H1 (cell line): ENCODE results near the gene TET2. TPM values are rescaled to one million over a fixed set of nuclear protein-coding genes. Genes with fewer than 3 reads are reported as not detected.

ENCODE experiments used
- CTCF ChIA-PET: fragments of 300-600 bp; sonication (Branson Sonifier 250); formaldehyde crosslinking; loops from one replicate; lab custom pipeline; 2021; ENCODE audit not compliant: partially characterized antibody; lab: Charles Lee
- POLR2A ChIA-PET: fragments of 300-600 bp; sonication (Branson Sonifier 250); formaldehyde crosslinking; loops from one replicate; lab custom pipeline; 2021; ENCODE audit warnings: inconsistent platforms; ENCODE audit not compliant: partially characterized antibody; lab: Charles Lee
- DNase-seq, 2 experiments: peaks; one replicate each; pipeline versions ENCODE4 v3.0.0 to v3.0.0-alpha.2; 2010 to 2022; ENCODE audit warnings: low spot score in 2 of 2, low read depth in 1 of 2, mixed read lengths in 1 of 2
- FAIRE-seq: peaks from 2 replicates; lab custom pipeline; 2011; peaks lifted over from hg19 to GRCh38; lab: Jason Lieb, UNC
- H2AFZ ChIP-seq: 2 replicates; pipeline ENCODE4 v1.8.1; 2012; ENCODE audit warnings: low read length, inconsistent platforms
- H2AK5ac ChIP-seq: 2 replicates; pipeline ENCODE4 v1.6.1; 2013; ENCODE audit warnings: low read depth, low read length
- H2BK120ac ChIP-seq: replicated peaks from 2 replicates; pipeline ENCODE3; 2013; ENCODE audit warnings: low read depth, low read length, inconsistent platforms
- H2BK12ac ChIP-seq: 2 replicates; pipeline ENCODE4 v1.6.1; 2013; ENCODE audit warnings: low read depth, low read length
- H2BK15ac ChIP-seq: 2 replicates; pipeline ENCODE4 v1.6.1; 2013; ENCODE audit warnings: low read length
- H2BK20ac ChIP-seq: 2 replicates; pipeline ENCODE4 v1.6.1; 2013; ENCODE audit warnings: low read length
- H2BK5ac ChIP-seq: 2 replicates; pipeline ENCODE4 v1.6.1; 2013; ENCODE audit warnings: low read depth, low read length
- H3K14ac ChIP-seq: 2 replicates; pipeline ENCODE4 v1.6.1; 2013; ENCODE audit warnings: inconsistent platforms; ENCODE audit not compliant: insufficient read length
- H3K18ac ChIP-seq: 2 replicates; pipeline ENCODE4 v1.6.1; 2013; ENCODE audit warnings: low read length; ENCODE audit errors: extremely low read depth
- H3K23ac ChIP-seq: 2 replicates; pipeline ENCODE4 v1.6.1; 2013; ENCODE audit warnings: inconsistent platforms; ENCODE audit not compliant: insufficient read length
- H3K23me2 ChIP-seq: 2 replicates; pipeline ENCODE4 v1.6.1; 2013; ENCODE audit warnings: low read depth, low read length
- H3K27ac ChIP-seq: 2 replicates; pipeline ENCODE4 v1.6.1; 2011; ENCODE audit warnings: low read depth, low read length, inconsistent platforms
- H3K27me3 ChIP-seq, 4 experiments: replicated peaks in 1 of 4; 1 replicate in 1 of 4; 2 replicates in 3 of 4; pipeline versions ENCODE4 v1.6.1 to v1.8.1; 2011 to 2013; ENCODE audit warnings: low read length in 3 of 4, mild to moderate bottlenecking in 3 of 4, inconsistent platforms in 2 of 4, mixed read lengths in 2 of 4, moderate library complexity in 1 of 4; ENCODE audit not compliant: control insufficient read depth in 3 of 4, insufficient read depth in 3 of 4; ENCODE audit errors: extremely low read depth in 1 of 4
- H3K36me3 ChIP-seq, 4 experiments: 2 replicates each; pipeline versions ENCODE4 v1.6.1 to v1.8.1; 2011 to 2013; ENCODE audit warnings: mild to moderate bottlenecking in 4 of 4, low read length in 3 of 4, moderate library complexity in 2 of 4, control low read depth in 1 of 4, inconsistent platforms in 1 of 4; ENCODE audit not compliant: insufficient read depth in 4 of 4, control insufficient read depth in 2 of 4
- H3K4ac ChIP-seq: replicated peaks from 2 replicates; pipeline ENCODE3; 2013; ENCODE audit warnings: low read length, low read depth, mixed read lengths, inconsistent platforms; ENCODE audit not compliant: insufficient read length
- H3K4me1 ChIP-seq, 4 experiments: replicated peaks in 1 of 4; 1 replicate in 1 of 4; 2 replicates in 3 of 4; pipeline versions ENCODE4 v1.6.1 to v1.8.1; 2011 to 2013; ENCODE audit warnings: low read length in 3 of 4, inconsistent platforms in 2 of 4, mixed read lengths in 1 of 4; ENCODE audit not compliant: insufficient read depth in 4 of 4, control insufficient read depth in 3 of 4
- H3K4me2 ChIP-seq, 2 experiments: 2 replicates each; pipeline versions ENCODE4 v1.6.1 to v1.8.1; 2011 to 2013; ENCODE audit warnings: low read depth in 2 of 2, low read length in 2 of 2, control low read depth in 1 of 2, inconsistent platforms in 1 of 2, mild to moderate bottlenecking in 1 of 2; ENCODE audit not compliant: insufficient read depth in 1 of 2
- H3K4me3 ChIP-seq, 4 experiments: fragments of 200-600, 300-600 bp in 1 of 4; sonication (generic), shearing (Covaris generic), sonication (Bioruptor Twin) in 1 of 4; 2 replicates each; pipeline versions ENCODE4 v1.5.1 to v1.8.1; 2011 to 2016; ENCODE audit warnings: low read length in 4 of 4, low read depth in 3 of 4, control low read depth in 2 of 4, inconsistent platforms in 2 of 4, mild to moderate bottlenecking in 2 of 4, mixed read lengths in 1 of 4, moderate library complexity in 1 of 4; ENCODE audit not compliant: insufficient read depth in 2 of 4; ENCODE audit errors: extremely low read depth in 1 of 4
- H3K56ac ChIP-seq: replicated peaks from 2 replicates; pipeline ENCODE3; 2013; ENCODE audit warnings: low read depth, mild to moderate bottlenecking, mixed read lengths, low read length, inconsistent platforms; ENCODE audit not compliant: insufficient read length
- H3K79me1 ChIP-seq: 2 replicates; pipeline ENCODE4 v1.6.1; 2013; ENCODE audit warnings: low read depth, low read length, control low read depth
- H3K79me2 ChIP-seq, 2 experiments: 2 replicates each; pipeline versions ENCODE4 v1.6.1 to v1.8.1; 2012 to 2013; ENCODE audit warnings: low read length in 2 of 2, mild to moderate bottlenecking in 2 of 2, inconsistent platforms in 1 of 2; ENCODE audit not compliant: insufficient read depth in 2 of 2, control insufficient read depth in 1 of 2
- H3K9ac ChIP-seq, 4 experiments: replicated peaks in 1 of 4; 1 replicate in 1 of 4; 2 replicates in 3 of 4; pipeline versions ENCODE4 v1.6.1 to v1.8.1; 2011 to 2013; ENCODE audit warnings: low read depth in 3 of 4, low read length in 3 of 4, control low read depth in 2 of 4, mild to moderate bottlenecking in 2 of 4, moderate library complexity in 2 of 4, inconsistent platforms in 1 of 4; ENCODE audit errors: extremely low read depth in 1 of 4
- H3K9me3 ChIP-seq, 2 experiments: 2 replicates each; pipeline versions ENCODE4 v1.6.1 to v1.8.1; 2012 to 2013; ENCODE audit warnings: mild to moderate bottlenecking in 2 of 2, moderate library complexity in 2 of 2, control low read depth in 1 of 2, inconsistent platforms in 1 of 2, low read depth in 1 of 2, low read length in 1 of 2, mixed read lengths in 1 of 2; ENCODE audit not compliant: insufficient read depth in 2 of 2
- H4K20me1 ChIP-seq, 2 experiments: replicated peaks in 1 of 2; 2 replicates each; pipeline versions ENCODE3 to v1.8.1; 2011 to 2013; ENCODE audit warnings: inconsistent platforms in 2 of 2, low read length in 2 of 2, mild to moderate bottlenecking in 1 of 2; ENCODE audit not compliant: insufficient read depth in 2 of 2, control insufficient read depth in 1 of 2
- H4K5ac ChIP-seq: 2 replicates; pipeline ENCODE4 v1.6.1; 2013; ENCODE audit warnings: low read length, low read depth, mixed read lengths, inconsistent platforms; ENCODE audit not compliant: insufficient read length
- H4K8ac ChIP-seq: 2 replicates; pipeline ENCODE4 v1.8.0; 2013; ENCODE audit warnings: mild to moderate bottlenecking, moderate library complexity, low read length, inconsistent platforms; ENCODE audit not compliant: insufficient read depth; ENCODE audit errors: extremely low read depth
- H4K91ac ChIP-seq: replicated peaks from 2 replicates; pipeline ENCODE3; 2013; ENCODE audit warnings: low read length, mixed read lengths, inconsistent platforms; ENCODE audit not compliant: insufficient read length
- RAD21 ChIP-seq, 2 experiments: IDR thresholded peaks in 1 of 2; conservative IDR thresholded peaks in 1 of 2; 2 replicates each; pipeline ENCODE4 v1.6.1; 2011; ENCODE audit warnings: low read depth in 2 of 2, low read length in 2 of 2, improper control_type of control experiment in 1 of 2, inconsistent platforms in 1 of 2, mild to moderate bottlenecking in 1 of 2, moderate library complexity in 1 of 2
- RBBP5 ChIP-seq: IDR thresholded peaks from 2 replicates; pipeline ENCODE4 v1.7.1; 2012; ENCODE audit warnings: low read depth, mild to moderate bottlenecking, inconsistent platforms, low read length, moderate library complexity, borderline replicate concordance
- WGBS, 2 experiments: shearing (Covaris generic) in 1 of 2; methylation state at CpG; one replicate each; pipeline versions ENCODE4 v1.1.6 to v1.1.7; 2013 to 2015; ENCODE audit warnings: low lambda C conversion rate in 2 of 2, mixed read lengths in 2 of 2, inconsistent platforms in 1 of 2, low coverage in 1 of 2, missing lambda C conversion rate in 1 of 2; ENCODE audit not compliant: insufficient replicate concordance in 2 of 2, insufficient coverage in 1 of 2, insufficient read length in 1 of 2; ENCODE audit errors: extremely low coverage in 1 of 2, missing lambda C conversion rate in 1 of 2; 5-methylcytosine and 5-hydroxymethylcytosine counted together
- polyA plus RNA-seq, 7 experiments: library from polyadenylated mRNA; depleted of rRNA in 3 of 7; stranded (reverse) in 5 of 7; unstranded in 2 of 7; fragments of >200 nt in 5 of 7; fragments of 200-250 nt in 2 of 7; gene quantifications; 1 replicate in 5 of 7; 2 replicates in 1 of 7; 4 replicates in 1 of 7; pipeline versions ENCODE4 v1.2.1 to v1.2.3, GENCODE V29; 2011 to 2013; ENCODE audit warnings: missing spikeins in 2 of 7, mixed read lengths in 2 of 7
- total RNA-seq: library from RNA; stranded (reverse); fragmentation: NEBNext Ultra II Directional; extraction: Animal tissue kit (Norgen Biotek cat#: 25700); gene quantifications from 2 replicates; pipeline ENCODE4 v1.2.1, GENCODE V29; 2021
- TF ChIP-seq, protein P1 (sequence below), 3 experiments: IDR thresholded peaks; 1 replicate in 2 of 3; 2 replicates in 1 of 3; pipeline versions ENCODE4 v1.5.1 to v1.6.1; 2011; ENCODE audit warnings: low read length in 3 of 3, mild to moderate bottlenecking in 3 of 3, inconsistent platforms in 2 of 3, low read depth in 1 of 3, moderate library complexity in 1 of 3; ENCODE audit not compliant: insufficient read depth in 1 of 3; ENCODE audit errors: control extremely low read depth in 1 of 3

Gene TET2
- total and polyA plus RNA-seq, 2 of the 8 experiments (the other 6 are each of a cell fraction or from before 2014, with no cell fraction given) = 1.0 to 2.6 TPM

DNA sequence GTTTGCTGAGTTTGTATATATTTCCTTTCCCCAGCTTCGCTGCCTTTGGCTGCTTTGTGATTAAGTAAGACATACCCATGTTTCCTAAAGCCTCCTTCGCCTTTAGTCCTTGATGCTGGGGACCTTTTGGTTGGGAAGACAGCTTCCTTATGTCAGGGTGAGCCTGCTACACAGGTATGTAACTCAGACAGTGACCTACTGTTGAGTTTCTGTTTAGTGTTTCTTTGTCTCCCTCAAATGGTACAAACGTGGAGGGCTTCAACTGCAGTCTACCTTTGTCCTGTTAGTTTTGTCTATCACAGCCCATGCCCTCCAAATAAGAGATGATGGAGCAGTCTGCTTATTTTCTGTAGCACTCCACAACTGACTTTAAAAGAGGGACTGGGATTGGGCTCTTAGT lies 59.5 kb downstream of the TET2 start:
- H3K4ac ChIP-seq = no peak overlapping the region
- H3K23me2 ChIP-seq = no peaks in the 10 kb centered on the region
- H3K56ac ChIP-seq = no peak overlapping the region
- no peaks in the 10 kb centered on the region for H3K79me2 ChIP-seq
- H3K23ac ChIP-seq = no peak overlapping the region
- H4K5ac ChIP-seq = no peak overlapping the region
- peaks cover 0 to 7% (median 0%) of the 10 kb centered on the region in 4 experiments; a peak in 1 of 7 replicates for H3K4me1 ChIP-seq
- no peak overlapping the region for H2AFZ ChIP-seq
- no peak overlapping the region for H2BK12ac ChIP-seq
- no peak overlapping the region for H4K8ac ChIP-seq
- no peaks in the 10 kb centered on the region for H3K36me3 ChIP-seq
- no peak overlapping the region for H3K9ac ChIP-seq
- ChIA-PET POLR2A (no interaction called here), CTCF (interaction anchor here (0.7 to 2.3 kb wide), 3 partner anchors 9 to 309 kb away, joined by 3 to 12 read pairs (median 3); no protein-coding TSS in a partner anchor)
- FAIRE-seq (peak; percentile 58), DNase-seq (no peak)
- H2BK15ac ChIP-seq = no peak overlapping the region
- H4K20me1 ChIP-seq = no peaks in the 10 kb centered on the region
- no peak overlapping the region for H4K91ac ChIP-seq
- no peaks in the 10 kb centered on the region for H3K27me3 ChIP-seq
- no peak overlapping the region for H3K14ac ChIP-seq
- TF ChIP-seq, protein P1, sequence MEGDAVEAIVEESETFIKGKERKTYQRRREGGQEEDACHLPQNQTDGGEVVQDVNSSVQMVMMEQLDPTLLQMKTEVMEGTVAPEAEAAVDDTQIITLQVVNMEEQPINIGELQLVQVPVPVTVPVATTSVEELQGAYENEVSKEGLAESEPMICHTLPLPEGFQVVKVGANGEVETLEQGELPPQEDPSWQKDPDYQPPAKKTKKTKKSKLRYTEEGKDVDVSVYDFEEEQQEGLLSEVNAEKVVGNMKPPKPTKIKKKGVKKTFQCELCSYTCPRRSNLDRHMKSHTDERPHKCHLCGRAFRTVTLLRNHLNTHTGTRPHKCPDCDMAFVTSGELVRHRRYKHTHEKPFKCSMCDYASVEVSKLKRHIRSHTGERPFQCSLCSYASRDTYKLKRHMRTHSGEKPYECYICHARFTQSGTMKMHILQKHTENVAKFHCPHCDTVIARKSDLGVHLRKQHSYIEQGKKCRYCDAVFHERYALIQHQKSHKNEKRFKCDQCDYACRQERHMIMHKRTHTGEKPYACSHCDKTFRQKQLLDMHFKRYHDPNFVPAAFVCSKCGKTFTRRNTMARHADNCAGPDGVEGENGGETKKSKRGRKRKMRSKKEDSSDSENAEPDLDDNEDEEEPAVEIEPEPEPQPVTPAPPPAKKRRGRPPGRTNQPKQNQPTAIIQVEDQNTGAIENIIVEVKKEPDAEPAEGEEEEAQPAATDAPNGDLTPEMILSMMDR (IDR thresholded peaks at IDR 0.05; ENCODE audit: control extremely low read depth in 1 of 3, insufficient read depth in 1 of 3, low read depth in 1 of 3, low read length in 3 of 3) = peak in 1 of 3 experiments; percentile 16; a peak in 1 of 4 replicates
- TF ChIP-seq RBBP5 = no peak
- peak; percentile 19 to 28 for TF ChIP-seq RAD21 (IDR thresholded peaks at IDR 0.05 in 1 of 2, conservative IDR thresholded peaks at IDR 0.05 in 1 of 2; ENCODE audit: low read depth in 2 of 2, low read length in 2 of 2)
- H2BK5ac ChIP-seq = no peak overlapping the region
- 74% methylated on average over 3 of the region's 3 CpGs; no CpG with 5 or more reads in 1 of the 2 experiments for WGBS, 2 experiments
- H2BK20ac ChIP-seq = no peak overlapping the region
- H3K9me3 ChIP-seq = 0 out of 4 replicates have a peak, but pooled peaks cover 0 to 3% of the 10 kb centered on the region in 2 experiments
- no peak overlapping the region for H2BK120ac ChIP-seq
- H3K4me3 ChIP-seq = no peak overlapping the region
- no peak overlapping the region for H3K18ac ChIP-seq
- no peak overlapping the region for H3K4me2 ChIP-seq
- H3K79me1 ChIP-seq = no peaks in the 10 kb centered on the region
- H3K27ac ChIP-seq = no peak overlapping the region
- no peak overlapping the region; the same call in 1 of the 2 replicates for H2AK5ac ChIP-seq
